HepG2 (cell line): Measurements from ENCODE around the gene CCT3. TPM values are rescaled to one million over a fixed set of nuclear protein-coding genes. Genes with fewer than 3 reads are reported as not detected.
A peak's percentile ranks its signal among the peaks of the same experiment; 100 is the strongest.

Source experiments
- ATF4 ChIP-seq, 2 experiments: fragments of 450-650 bp in 1 of 2; sonication (generic) in 1 of 2; formaldehyde crosslinking; IDR thresholded peaks; 2 replicates each; pipeline versions ENCODE4 v1.5.0 to v1.8.0; 2020 to 2022; ENCODE audit warnings: mild to moderate bottlenecking in 1 of 2, missing genetic modification reagents in 1 of 2
- CCAR2 ChIP-seq: fragments of 200-400 bp; formaldehyde crosslinking; optimal IDR thresholded peaks from 2 replicates; pipeline ENCODE3; 2018; ENCODE audit warnings: low read depth, mild to moderate bottlenecking, low read length, moderate library complexity
- CEBPG ChIP-seq: IDR thresholded peaks from 2 replicates; pipeline ENCODE4 v1.6.1; 2016
- FOXO1 ChIP-seq: sonication (generic); formaldehyde crosslinking; IDR thresholded peaks from 2 replicates; pipeline ENCODE4 v1.4.0; 2020; ENCODE audit warnings: missing genetic modification reagents
- GATAD2A ChIP-seq: IDR thresholded peaks from 2 replicates; pipeline ENCODE4 v1.6.1; 2016
- GMEB1 ChIP-seq: sonication (generic); formaldehyde crosslinking; IDR thresholded peaks from 2 replicates; pipeline ENCODE4 v1.5.1; 2020; ENCODE audit warnings: missing genetic modification reagents, mild to moderate bottlenecking, borderline replicate concordance
- JARID2 ChIP-seq: sonication (generic); formaldehyde crosslinking; IDR thresholded peaks from 2 replicates; pipeline ENCODE4 v1.8.1; 2023; ENCODE audit warnings: missing genetic modification reagents, inconsistent platforms; ENCODE audit not compliant: insufficient replicate concordance
- MXD3 ChIP-seq: IDR thresholded peaks from 2 replicates; pipeline ENCODE4 v1.6.1; 2016; ENCODE audit warnings: mild to moderate bottlenecking, missing biosample characterization, missing genetic modification reagents
- PHF8 ChIP-seq: sonication (generic); formaldehyde crosslinking; IDR thresholded peaks from 2 replicates; pipeline ENCODE4 v1.5.0; 2020; ENCODE audit warnings: missing genetic modification reagents
- PRPF4 ChIP-seq: fragments of 200-400 bp; formaldehyde crosslinking; IDR thresholded peaks from 2 replicates; pipeline ENCODE4 v1.6.1; 2016; ENCODE audit warnings: low read length, low read depth; ENCODE audit not compliant: poor library complexity, severe bottlenecking
- RNF2 ChIP-seq: fragments of 450-650 bp; conservative IDR thresholded peaks from 2 replicates; pipeline ENCODE4 v1.6.1; 2016; ENCODE audit warnings: low read depth
- SIN3A ChIP-seq: IDR thresholded peaks from 2 replicates; pipeline ENCODE4 v1.6.1; 2011; ENCODE audit warnings: low read depth, mild to moderate bottlenecking, control low read depth, low read length, borderline replicate concordance
- SKIL ChIP-seq: sonication (generic); formaldehyde crosslinking; IDR thresholded peaks from 2 replicates; pipeline ENCODE4 v1.8.0; 2022; ENCODE audit warnings: missing genetic modification reagents, mild to moderate bottlenecking, moderate library complexity, borderline replicate concordance
- THAP7 ChIP-seq: sonication (generic); formaldehyde crosslinking; IDR thresholded peaks from 2 replicates; pipeline ENCODE4 v1.8.1; 2023; ENCODE audit warnings: mild to moderate bottlenecking, missing genetic modification reagents
- TOE1 ChIP-seq: sonication (generic); formaldehyde crosslinking; IDR thresholded peaks from 2 replicates; pipeline ENCODE4 v1.4.0; 2020; ENCODE audit warnings: mild to moderate bottlenecking, missing genetic modification reagents
- ZBTB1 ChIP-seq: sonication (generic); formaldehyde crosslinking; IDR thresholded peaks from 2 replicates; pipeline ENCODE4 v1.4.0; 2020; ENCODE audit warnings: missing genetic modification reagents, borderline replicate concordance
- ZNF138 ChIP-seq: sonication (generic); formaldehyde crosslinking; IDR thresholded peaks from 2 replicates; pipeline ENCODE4 v1.5.0; 2020; ENCODE audit warnings: mild to moderate bottlenecking, low read depth, missing genetic modification reagents
- ZNF24 ChIP-seq: fragments of 450-650 bp; IDR thresholded peaks from 2 replicates; pipeline ENCODE4 v1.6.1; 2017; ENCODE audit warnings: antibody characterized with exemption, mild to moderate bottlenecking
- ZNF337 ChIP-seq: sonication (generic); formaldehyde crosslinking; IDR thresholded peaks from 2 replicates; pipeline ENCODE4 v1.5.1; 2020; ENCODE audit warnings: missing genetic modification reagents, low read depth, mild to moderate bottlenecking, borderline replicate concordance
- ZNF367 ChIP-seq: sonication (generic); formaldehyde crosslinking; IDR thresholded peaks from 2 replicates; pipeline ENCODE4 v1.4.0; 2020; ENCODE audit warnings: missing genetic modification reagents, borderline replicate concordance
- ZNF432 ChIP-seq: sonication (generic); formaldehyde crosslinking; IDR thresholded peaks from 2 replicates; pipeline ENCODE4 v1.5.0; 2020; ENCODE audit warnings: missing genetic modification reagents, mild to moderate bottlenecking, borderline replicate concordance
- ZNF460 ChIP-seq: sonication (generic); formaldehyde crosslinking; IDR thresholded peaks from 2 replicates; pipeline ENCODE4 v1.5.1; 2020; ENCODE audit warnings: missing genetic modification reagents, mild to moderate bottlenecking, borderline replicate concordance
- ZNF496 ChIP-seq: sonication (generic); formaldehyde crosslinking; IDR thresholded peaks from 2 replicates; pipeline ENCODE4 v1.8.1; 2023; ENCODE audit warnings: mild to moderate bottlenecking, moderate library complexity, missing genetic modification reagents; ENCODE audit not compliant: insufficient replicate concordance
- ZNF543 ChIP-seq: sonication (generic); formaldehyde crosslinking; IDR thresholded peaks from 2 replicates; pipeline ENCODE4 v1.4.0; 2020; ENCODE audit warnings: mild to moderate bottlenecking, missing genetic modification reagents
- ZNF816 ChIP-seq: sonication (generic); formaldehyde crosslinking; IDR thresholded peaks from 2 replicates; pipeline ENCODE4 v1.8.0; 2022; ENCODE audit warnings: missing genetic modification reagents, mild to moderate bottlenecking, borderline replicate concordance
- ZSCAN22 ChIP-seq: sonication (generic); formaldehyde crosslinking; IDR thresholded peaks from 2 replicates; pipeline ENCODE4 v1.4.0; 2020; ENCODE audit warnings: mild to moderate bottlenecking, missing genetic modification reagents
- ZSCAN25 ChIP-seq: sonication (generic); formaldehyde crosslinking; IDR thresholded peaks from 2 replicates; pipeline ENCODE4 v1.8.0; 2022; ENCODE audit warnings: mild to moderate bottlenecking, missing genetic modification reagents
- polyA plus RNA-seq, 8 experiments: library from polyadenylated mRNA; depleted of rRNA in 3 of 8; stranded (reverse) in 7 of 8; unstranded in 1 of 8; fragments of >200 nt; fragmentation: Illumina TruSeq in 4 of 8; extraction: Trizol in 4 of 8; gene quantifications; 2 replicates each; pipeline versions ENCODE4 v1.2.1 to v1.2.3, GENCODE V29; 2011 to 2016; ENCODE audit warnings: low read depth in 4 of 8, missing spikeins in 1 of 8, mixed read lengths in 1 of 8; ENCODE audit not compliant: insufficient read depth in 1 of 8
- total RNA-seq, 5 experiments: library from RNA; depleted of rRNA; stranded (reverse); fragments of >200 nt; fragmentation: Illumina TruSeq; extraction: Trizol; gene quantifications; 2 replicates each; pipeline ENCODE4 v1.2.3, GENCODE V29; 2016; ENCODE audit warnings: low read depth in 1 of 5

The CCT3 gene
- total and polyA plus RNA-seq, 2 of the 13 experiments (the other 11 are each of a cell fraction or from before 2014, with no cell fraction given), result 319 to 615 TPM

GRCh38 chr1:156368157-156368658 is 30.1 kb upstream of the CCT3 start (continued):
- no peak for TF ChIP-seq ZNF367 (CRISPR knock-in tag)
- no peak for TF ChIP-seq ZNF543 (CRISPR knock-in tag)
- no peak for TF ChIP-seq JARID2 (CRISPR knock-in tag)
- no peak for TF ChIP-seq SIN3A
- peak; percentile 20; the same call in 1 of the 2 replicates for TF ChIP-seq ZNF816
- TF ChIP-seq RNF2, result no peak
- TF ChIP-seq PRPF4, result no peak
- no peak for TF ChIP-seq FOXO1
- no peak for TF ChIP-seq PHF8 (CRISPR knock-in tag)
- no peak for TF ChIP-seq CEBPG (CRISPR knock-in tag)
- no peak for TF ChIP-seq ZNF496 (CRISPR knock-in tag)
- TF ChIP-seq THAP7 (CRISPR knock-in tag), result no peak
- no peak for TF ChIP-seq MXD3 (CRISPR knock-in tag)
- TF ChIP-seq ZNF432, result no peak
- TF ChIP-seq GMEB1 (CRISPR knock-in tag), result no peak; the same call in 1 of the 2 replicates
- TF ChIP-seq CCAR2, result no peak
- TF ChIP-seq ZSCAN22, result no peak
- TF ChIP-seq ZBTB1, result no peak
- no peak for TF ChIP-seq SKIL (CRISPR knock-in tag)
- no peak for TF ChIP-seq ATF4 (CRISPR knock-in tag; IDR thresholded peaks at IDR 0.05)
- no peak for TF ChIP-seq ZNF337
- TF ChIP-seq ZNF138 (CRISPR knock-in tag), result no peak
- TF ChIP-seq ZSCAN25 (CRISPR knock-in tag), result no peak
- no peak for TF ChIP-seq ZNF460 (CRISPR knock-in tag)
- no peak for TF ChIP-seq ZNF24
- TF ChIP-seq GATAD2A (CRISPR knock-in tag), result no peak
- TF ChIP-seq TOE1 (CRISPR knock-in tag), result no peak
